Osteoblast (primary cell): ENCODE measurements around the gene HDAC4. TPM values are rescaled to one million over a fixed set of nuclear protein-coding genes. Genes with fewer than 3 reads are reported as not detected.

Experiments
- DNase-seq: peaks from one replicate; pipeline ENCODE4 v3.0.0; 2011; ENCODE audit warnings: low spot score, mixed read lengths; ENCODE audit not compliant: insufficient read length; ENCODE audit errors: missing footprints
- H2AFZ ChIP-seq: 2 replicates; pipeline ENCODE4 v1.6.0; 2011; ENCODE audit warnings: mild to moderate bottlenecking, low read length
- H3K27ac ChIP-seq: 2 replicates; pipeline ENCODE4 v1.5.1; 2011; ENCODE audit warnings: mild to moderate bottlenecking, low read depth, low read length, moderate library complexity
- H3K27me3 ChIP-seq: 2 replicates; pipeline ENCODE4 v1.6.0; 2012; ENCODE audit warnings: mild to moderate bottlenecking, control low read depth, inconsistent platforms, low read length, moderate library complexity; ENCODE audit not compliant: insufficient read depth
- H3K36me3 ChIP-seq: 2 replicates; pipeline ENCODE4 v1.5.1; 2011; ENCODE audit warnings: mild to moderate bottlenecking, low read length, control low read depth, moderate library complexity; ENCODE audit not compliant: insufficient read depth
- H3K4me1 ChIP-seq: 2 replicates; pipeline ENCODE4 v1.5.1; 2011; ENCODE audit warnings: mild to moderate bottlenecking, low read length, control low read depth, moderate library complexity; ENCODE audit not compliant: insufficient read depth
- H3K4me2 ChIP-seq: 2 replicates; pipeline ENCODE4 v1.6.0; 2011; ENCODE audit warnings: mild to moderate bottlenecking, low read length; ENCODE audit not compliant: insufficient read depth
- H3K4me3 ChIP-seq: fragments of 200-600 bp; sonication (generic); 3 replicates; pipeline ENCODE4 v1.5.1; 2012; ENCODE audit warnings: mild to moderate bottlenecking, low read length, inconsistent platforms; ENCODE audit not compliant: insufficient read depth
- H3K79me2 ChIP-seq: 2 replicates; pipeline ENCODE4 v1.6.0; 2012; ENCODE audit warnings: mild to moderate bottlenecking, low read length, control low read depth, inconsistent platforms; ENCODE audit not compliant: insufficient read depth
- H3K9me3 ChIP-seq: 2 replicates; pipeline ENCODE4 v1.5.1; 2011; ENCODE audit warnings: low read depth, low read length, control low read depth
- H4K20me1 ChIP-seq: 2 replicates; pipeline ENCODE4 v1.6.0; 2012; ENCODE audit warnings: mild to moderate bottlenecking, low read length, control low read depth; ENCODE audit not compliant: insufficient read depth
- total RNA-seq: library from RNA; depleted of rRNA; stranded (reverse); fragments of >200 nt; gene quantifications from 2 replicates; pipeline ENCODE4 v1.2.3, GENCODE V29; 2012
- TF ChIP-seq, protein P1 (sequence below): IDR thresholded peaks from 2 replicates; pipeline ENCODE4 v1.5.1; 2011; ENCODE audit warnings: mild to moderate bottlenecking, low read depth, low read length, moderate library complexity; ENCODE audit errors: extremely low read depth

Gene HDAC4
- total RNA-seq, 1 donor: 30.8 TPM

DNA sequence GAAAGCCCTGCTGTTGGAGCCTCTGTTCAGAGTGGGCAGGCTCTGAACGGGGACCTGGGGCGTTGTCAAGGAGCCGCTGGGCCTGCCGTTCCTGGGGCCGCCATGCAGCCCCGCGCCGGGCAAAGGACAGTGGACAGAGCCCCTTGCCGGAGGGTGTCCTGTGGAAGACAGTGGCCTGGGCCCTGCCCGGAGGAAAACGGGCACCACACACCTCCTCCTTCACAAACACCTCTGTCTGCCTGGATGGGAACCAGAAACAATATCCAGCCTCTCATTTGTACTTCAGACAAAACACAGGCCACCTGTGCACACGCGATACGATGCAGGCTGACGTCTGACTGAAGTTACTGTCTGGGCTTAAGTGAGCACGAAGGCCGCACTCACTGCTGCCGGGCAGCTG is 319.2 kb downstream of the HDAC4 start:
- no peaks in the 10 kb centered on the region for H3K27me3 ChIP-seq
- H4K20me1 ChIP-seq: no peaks in the 10 kb centered on the region
- no peak overlapping the region for H3K4me2 ChIP-seq
- H3K9me3 ChIP-seq: no peaks in the 10 kb centered on the region
- no peak overlapping the region for H3K27ac ChIP-seq
- H3K4me3 ChIP-seq: no peak overlapping the region
- H3K36me3 ChIP-seq: no peaks in the 10 kb centered on the region
- no peak for DNase-seq
- H3K79me2 ChIP-seq: no peaks in the 10 kb centered on the region
- TF ChIP-seq, protein P1, sequence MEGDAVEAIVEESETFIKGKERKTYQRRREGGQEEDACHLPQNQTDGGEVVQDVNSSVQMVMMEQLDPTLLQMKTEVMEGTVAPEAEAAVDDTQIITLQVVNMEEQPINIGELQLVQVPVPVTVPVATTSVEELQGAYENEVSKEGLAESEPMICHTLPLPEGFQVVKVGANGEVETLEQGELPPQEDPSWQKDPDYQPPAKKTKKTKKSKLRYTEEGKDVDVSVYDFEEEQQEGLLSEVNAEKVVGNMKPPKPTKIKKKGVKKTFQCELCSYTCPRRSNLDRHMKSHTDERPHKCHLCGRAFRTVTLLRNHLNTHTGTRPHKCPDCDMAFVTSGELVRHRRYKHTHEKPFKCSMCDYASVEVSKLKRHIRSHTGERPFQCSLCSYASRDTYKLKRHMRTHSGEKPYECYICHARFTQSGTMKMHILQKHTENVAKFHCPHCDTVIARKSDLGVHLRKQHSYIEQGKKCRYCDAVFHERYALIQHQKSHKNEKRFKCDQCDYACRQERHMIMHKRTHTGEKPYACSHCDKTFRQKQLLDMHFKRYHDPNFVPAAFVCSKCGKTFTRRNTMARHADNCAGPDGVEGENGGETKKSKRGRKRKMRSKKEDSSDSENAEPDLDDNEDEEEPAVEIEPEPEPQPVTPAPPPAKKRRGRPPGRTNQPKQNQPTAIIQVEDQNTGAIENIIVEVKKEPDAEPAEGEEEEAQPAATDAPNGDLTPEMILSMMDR: no peak
- no peaks in the 10 kb centered on the region for H3K4me1 ChIP-seq
- H2AFZ ChIP-seq: no peak overlapping the region

- TF ChIP-seq, protein P1: no peak
- Histone ChIP-seq H3K79me2 (no peaks in the 10 kb centered on the region), H4K20me1 (no peaks in the 10 kb centered on the region), H3K36me3 (no peaks in the 10 kb centered on the region), H2AFZ (no peak overlapping the region), H3K4me1 (no peaks in the 10 kb centered on the region), H3K27ac (no peak overlapping the region), H3K27me3 (no peaks in the 10 kb centered on the region), H3K4me3 (no peak overlapping the region), H3K9me3 (no peaks in the 10 kb centered on the region), H3K4me2 (no peak overlapping the region)
- no peak for DNase-seq
These were observed 319.8 kb downstream of the HDAC4 start for GRCh38 chr2:239081046-239081445.

- H3K4me3 ChIP-seq: no peak overlapping the region
- H3K4me2 ChIP-seq: no peak overlapping the region
- H2AFZ ChIP-seq: no peak overlapping the region
- no peak overlapping the region for H3K27ac ChIP-seq
- H3K79me2 ChIP-seq: no peaks in the 10 kb centered on the region
- H3K36me3 ChIP-seq: no peaks in the 10 kb centered on the region
- H3K4me1 ChIP-seq: no peaks in the 10 kb centered on the region
- H3K27me3 ChIP-seq: no peaks in the 10 kb centered on the region
- DNase-seq: no peak
- TF ChIP-seq, protein P1: no peak
- no peaks in the 10 kb centered on the region for H3K9me3 ChIP-seq
- peaks cover 3% of the 10 kb centered on the region for H4K20me1 ChIP-seq
These were observed 321.0 kb downstream of the HDAC4 start for GRCh38 chr2:239079671-239080294.

GRCh38 chr2:239078128-239078924 is 322.5 kb downstream of the HDAC4 start:
- Histone ChIP-seq H3K27ac (no peak overlapping the region), H3K36me3 (no peaks in the 10 kb centered on the region), H2AFZ (no peak overlapping the region), H3K9me3 (no peaks in the 10 kb centered on the region), H4K20me1 (peaks cover 3% of the 10 kb centered on the region), H3K4me3 (no peak overlapping the region), H3K4me2 (no peak overlapping the region), H3K27me3 (no peaks in the 10 kb centered on the region), H3K4me1 (no peaks in the 10 kb centered on the region), H3K79me2 (no peaks in the 10 kb centered on the region)
- TF ChIP-seq, protein P1: no peak
- DNase-seq: no peak
